GM23248 (cell line): ENCODE data around the gene CNTNAP1. TPM values are rescaled to one million over a fixed set of nuclear protein-coding genes. Genes with fewer than 3 reads are reported as not detected.
"Not testable (repeated sequence)": the region's sequence is repeated elsewhere in the genome, so short reads cannot be mapped to it uniquely, and the experiment has no call there.

Experiments used
- DNase-seq: peaks from one replicate; pipeline ENCODE4 v3.0.0-alpha.2; 2015
- H2AFZ ChIP-seq: fragments of 200-600 bp; sonication (generic); 2 replicates; pipeline ENCODE4 v1.6.1; 2016; ENCODE audit warnings: antibody characterized with exemption
- H3F3A ChIP-seq: fragments of 200-600 bp; sonication (generic); 2 replicates; pipeline ENCODE4 v1.6.1; 2016; ENCODE audit warnings: mild to moderate bottlenecking, antibody characterized with exemption, mixed run types; ENCODE audit not compliant: insufficient read depth
- H3K27ac ChIP-seq: fragments of 200-600 bp; sonication (generic); 2 replicates; pipeline ENCODE4 v1.5.1; 2016; ENCODE audit warnings: mild to moderate bottlenecking
- H3K27me3 ChIP-seq: fragments of 200-600 bp; sonication (generic); replicated peaks from 2 replicates; pipeline ENCODE4 v1.6.1; 2016; ENCODE audit warnings: mild to moderate bottlenecking; ENCODE audit not compliant: insufficient read depth
- H3K36me3 ChIP-seq: fragments of 200-600 bp; sonication (generic); 2 replicates; pipeline ENCODE4 v1.6.1; 2016; ENCODE audit warnings: low read depth, mild to moderate bottlenecking
- H3K4me1 ChIP-seq: fragments of 200-600 bp; sonication (generic); 2 replicates; pipeline ENCODE4 v1.6.1; 2016; ENCODE audit warnings: mild to moderate bottlenecking; ENCODE audit not compliant: insufficient read depth
- H3K4me2 ChIP-seq: fragments of 200-600 bp; sonication (generic); one replicate; pipeline ENCODE4 v1.6.1; 2016; ENCODE audit warnings: mild to moderate bottlenecking; ENCODE audit not compliant: unreplicated experiment
- H3K4me3 ChIP-seq: fragments of 200-600 bp; sonication (generic); 2 replicates; pipeline ENCODE4 v1.5.1; 2016; ENCODE audit warnings: mild to moderate bottlenecking
- H3K79me2 ChIP-seq: fragments of 200-600 bp; sonication (generic); 2 replicates; pipeline ENCODE4 v1.6.1; 2016; ENCODE audit warnings: mild to moderate bottlenecking; ENCODE audit not compliant: insufficient read depth
- H3K9ac ChIP-seq: fragments of 200-600 bp; sonication (generic); 2 replicates; pipeline ENCODE4 v1.6.1; 2016; ENCODE audit warnings: mild to moderate bottlenecking
- H3K9me2 ChIP-seq: fragments of 200-600 bp; sonication (generic); 2 replicates; pipeline ENCODE4 v1.6.1; 2016; ENCODE audit warnings: mixed run types, mild to moderate bottlenecking, moderate library complexity; ENCODE audit not compliant: insufficient read depth
- H3K9me3 ChIP-seq: fragments of 200-600 bp; sonication (generic); one replicate; pipeline ENCODE4 v1.6.1; 2017; ENCODE audit warnings: low read depth
- H4K20me1 ChIP-seq: fragments of 200-600 bp; sonication (generic); 2 replicates; pipeline ENCODE4 v1.6.0; 2016; ENCODE audit not compliant: insufficient read depth
- EZH2 ChIP-seq: fragments of 200-600 bp; sonication (generic); IDR thresholded peaks from 2 replicates; pipeline ENCODE4 v1.6.1; 2018; ENCODE audit warnings: antibody characterized with exemption, mild to moderate bottlenecking; ENCODE audit not compliant: insufficient read depth, poor library complexity, severe bottlenecking
- EZH2phosphoT487 ChIP-seq: fragments of 200-600 bp; sonication (generic); IDR thresholded peaks from 2 replicates; pipeline ENCODE4 v1.6.1; 2018; ENCODE audit warnings: antibody characterized with exemption, moderate library complexity, mild to moderate bottlenecking, low read depth; ENCODE audit not compliant: insufficient read depth
- WGBS, 2 experiments: methylation state at CpG; one replicate each; pipeline ENCODE4 v1.1.6; 2015 to 2017; ENCODE audit warnings: low lambda C conversion rate in 2 of 2, low coverage in 1 of 2; ENCODE audit errors: missing lambda C conversion rate in 2 of 2; 5-methylcytosine and 5-hydroxymethylcytosine counted together
- in situ Hi-C: fragments of 300-500 bp; cut with MboI; formaldehyde crosslinking; loops from 2 replicates; pipeline ENCODE4 v1.15.0; 2020
- polyA plus RNA-seq: library from polyadenylated mRNA; unstranded; fragments of >200 nt; fragmentation: Nextera tagmentation; extraction: Ambion mirVana; gene quantifications from 2 replicates; pipeline ENCODE4 v1.2.1, GENCODE V29; 2016
- total RNA-seq: library from RNA; depleted of rRNA; stranded (reverse); fragments of >200 nt; shearing (Covaris generic); gene quantifications from 2 replicates; pipeline ENCODE4 v1.2.3, GENCODE V29; 2014

CNTNAP1 gene
- total and polyA plus RNA-seq, 2 experiments from 2014 or later = 3.6 to 24.5 TPM

DNA sequence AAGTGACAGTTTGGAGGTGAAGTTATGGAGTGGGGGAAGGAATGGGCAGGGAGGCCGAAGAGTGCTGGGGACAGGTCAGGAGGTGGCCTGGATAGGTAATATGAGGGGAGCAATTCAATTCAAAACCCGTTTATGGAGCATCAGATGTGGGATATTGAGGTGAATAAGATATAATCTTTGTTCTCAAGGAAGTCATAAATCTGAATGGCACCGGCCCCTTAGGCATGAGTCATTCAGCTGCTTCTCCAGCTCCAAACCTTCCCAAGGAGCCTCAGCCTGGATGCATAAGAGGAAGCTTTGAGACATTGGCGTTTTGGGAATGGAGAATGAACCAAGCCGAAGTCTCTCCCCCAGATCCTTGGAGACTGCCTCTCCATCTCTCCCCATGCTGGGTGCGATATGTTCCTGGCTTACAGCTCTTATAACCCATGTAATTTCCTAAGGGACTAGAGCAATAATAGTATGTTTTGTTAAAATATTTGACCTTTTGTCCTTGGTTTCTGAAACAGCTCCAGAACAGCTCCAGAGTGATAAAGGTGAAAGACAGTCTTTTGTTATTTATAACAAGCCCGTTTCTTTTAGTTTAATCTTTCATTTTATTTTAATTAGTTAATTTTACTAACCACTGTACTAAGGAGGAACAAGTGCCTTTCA lies 21.5 kb upstream of the CNTNAP1 start:
- 24 to 27% methylated on average over 7 of the region's 7 CpGs for WGBS, 2 experiments
- no peaks in the 10 kb centered on the region for H3K9me3 ChIP-seq
- H3K4me2 ChIP-seq = peak overlapping the region; percentile 90
- H2AFZ ChIP-seq = no peak overlapping the region
- no peak for TF ChIP-seq EZH2
- TF ChIP-seq EZH2phosphoT487 = no peak
- H3K9me2 ChIP-seq = no peaks in the 10 kb centered on the region
- peaks cover 20% of the 10 kb centered on the region for H3F3A ChIP-seq
- H3K9ac ChIP-seq = peak overlapping the region; percentile 27; the same call in 1 of the 2 replicates
- no peaks in the 10 kb centered on the region for H3K27me3 ChIP-seq
- in situ Hi-C loops = no loop called here
- H3K4me3 ChIP-seq = peak overlapping the region; percentile 60
- DNase-seq = peak; percentile 89
- H3K4me1 ChIP-seq = peaks cover 16% of the 10 kb centered on the region
- peaks cover 9% of the 10 kb centered on the region for H3K36me3 ChIP-seq
- H4K20me1 ChIP-seq = no peaks in the 10 kb centered on the region
- H3K79me2 ChIP-seq = peaks cover 24% of the 10 kb centered on the region
- H3K27ac ChIP-seq = peak overlapping the region; percentile 56

DNA sequence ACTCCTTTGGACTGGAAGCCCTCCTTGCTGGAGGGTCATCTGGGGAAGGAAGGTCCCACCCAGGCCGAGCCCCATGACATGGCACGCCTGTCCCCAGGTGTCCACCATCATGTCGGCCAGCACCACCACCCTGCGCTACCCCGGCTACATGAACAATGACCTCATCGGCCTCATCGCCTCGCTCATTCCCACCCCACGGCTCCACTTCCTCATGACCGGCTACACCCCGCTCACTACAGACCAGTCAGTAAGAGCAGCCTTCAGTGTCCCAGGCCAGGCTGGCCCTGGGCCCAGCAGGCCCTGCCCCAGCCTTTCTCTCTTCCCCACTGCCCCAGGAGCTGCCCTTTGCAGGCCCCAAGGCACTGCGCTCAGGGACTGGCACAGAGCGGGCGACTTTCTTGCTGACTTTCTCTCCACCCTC lies 16.7 kb upstream of the CNTNAP1 start:
- 91% methylated on average over 13 to 14 of the region's 14 CpGs for WGBS, 2 experiments
- H3K79me2 ChIP-seq = peaks cover 18% of the 10 kb centered on the region
- H3K4me3 ChIP-seq = no peak overlapping the region
- no peak overlapping the region for H3K27ac ChIP-seq
- H3K9ac ChIP-seq = no peak overlapping the region
- no peak for DNase-seq
- no peak overlapping the region for H3K4me2 ChIP-seq
- no peak for TF ChIP-seq EZH2phosphoT487
- TF ChIP-seq EZH2 = no peak
- no peaks in the 10 kb centered on the region for H4K20me1 ChIP-seq
- H2AFZ ChIP-seq = no peak overlapping the region
- in situ Hi-C loops = no loop called here
- H3F3A ChIP-seq = peaks cover 37% of the 10 kb centered on the region
- no peaks in the 10 kb centered on the region for H3K9me3 ChIP-seq
- H3K27me3 ChIP-seq = no peaks in the 10 kb centered on the region
- H3K36me3 ChIP-seq = peaks cover 13% of the 10 kb centered on the region
- H3K9me2 ChIP-seq = no peaks in the 10 kb centered on the region
- H3K4me1 ChIP-seq = peaks cover 27% of the 10 kb centered on the region

DNA sequence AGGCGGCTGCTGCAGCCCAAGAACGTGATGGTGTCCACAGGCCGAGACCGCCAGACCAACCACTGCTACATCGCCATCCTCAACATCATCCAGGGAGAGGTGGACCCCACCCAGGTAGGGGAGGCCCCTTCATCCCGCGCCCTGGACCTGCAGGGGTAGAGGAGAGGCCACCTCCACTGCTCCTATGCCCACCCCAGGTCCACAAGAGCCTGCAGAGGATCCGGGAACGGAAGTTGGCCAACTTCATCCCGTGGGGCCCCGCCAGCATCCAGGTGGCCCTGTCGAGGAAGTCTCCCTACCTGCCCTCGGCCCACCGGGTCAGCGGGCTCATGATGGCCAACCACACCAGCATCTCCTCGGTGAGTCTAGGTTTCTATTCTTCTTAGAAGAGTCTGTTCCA lies 16.2 kb upstream of the CNTNAP1 start:
- H3K9me2 ChIP-seq = not testable (repeated sequence)
- 89 to 91% methylated on average over 11 to 13 of the region's 16 CpGs for WGBS, 2 experiments
- peaks cover 13% of the 10 kb centered on the region for H3K36me3 ChIP-seq

DNA sequence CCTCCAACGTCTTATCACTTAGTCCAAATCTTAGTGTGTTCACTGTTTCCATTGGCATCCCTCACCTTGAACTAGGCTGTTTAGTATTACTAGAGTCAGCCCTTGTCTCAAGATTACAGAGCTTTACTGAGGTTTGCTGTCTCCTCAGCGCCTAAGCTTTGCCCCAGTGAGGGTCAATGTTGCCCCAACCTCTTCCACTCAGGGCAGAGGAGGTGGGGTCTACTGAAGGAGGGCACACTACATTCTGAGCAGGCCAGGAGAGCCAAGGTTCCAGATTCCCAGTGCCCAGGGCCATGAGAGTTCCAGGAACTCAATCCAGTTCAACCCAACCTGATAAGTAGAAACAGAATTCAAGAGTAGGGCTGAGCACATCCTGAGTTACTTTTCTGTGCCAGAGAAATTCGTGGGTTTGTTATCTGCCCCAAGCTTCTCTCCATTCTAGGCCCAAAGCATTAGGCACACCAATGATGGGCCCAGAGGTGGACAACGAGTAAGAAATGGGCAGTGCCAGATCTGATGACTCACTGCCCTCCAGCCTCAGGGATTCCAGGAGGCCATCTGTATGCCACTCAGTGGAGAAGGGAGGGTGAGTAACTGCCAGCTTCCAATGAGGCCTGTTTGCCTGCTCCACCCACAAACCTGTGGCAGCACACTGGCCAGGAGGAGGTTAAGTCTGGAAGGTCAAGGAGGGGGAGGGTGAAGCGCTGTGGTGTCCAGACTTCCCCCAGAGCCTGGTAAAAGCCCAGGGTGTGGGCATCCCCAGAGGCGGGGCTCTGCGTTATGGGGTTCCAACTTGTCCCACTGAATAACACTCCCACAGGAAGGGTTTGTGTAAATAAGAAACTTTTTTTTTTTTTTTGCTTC lies 15.0 kb upstream of the CNTNAP1 start:
- no peak overlapping the region for H2AFZ ChIP-seq
- H3K79me2 ChIP-seq = peaks cover 6% of the 10 kb centered on the region
- H4K20me1 ChIP-seq = no peaks in the 10 kb centered on the region
- H3K4me1 ChIP-seq = peaks cover 19% of the 10 kb centered on the region
- H3K4me2 ChIP-seq = peak overlapping the region; percentile 16
- peaks cover 32% of the 10 kb centered on the region for H3F3A ChIP-seq
- no peaks in the 10 kb centered on the region for H3K27me3 ChIP-seq
- in situ Hi-C loops = no loop called here
- TF ChIP-seq EZH2 (no peak), EZH2phosphoT487 (no peak)
- H3K9me3 ChIP-seq = no peaks in the 10 kb centered on the region
- no peaks in the 10 kb centered on the region for H3K9me2 ChIP-seq
- H3K27ac ChIP-seq = peak overlapping the region; percentile 51
- 30 to 36% methylated on average over 7 of the region's 7 CpGs for WGBS, 2 experiments
- H3K4me3 ChIP-seq = no peak overlapping the region
- DNase-seq = peak; percentile 93
- H3K9ac ChIP-seq = peak overlapping the region; percentile 4; the same call in 1 of the 2 replicates
- peaks cover 5% of the 10 kb centered on the region; the same call in 1 of the 2 replicates for H3K36me3 ChIP-seq

More for the DNA sequence above, 16.2 kb upstream of the CNTNAP1 start:
- DNase-seq, H3K9ac ChIP-seq, H2AFZ ChIP-seq, in situ Hi-C loops, H3K27me3 ChIP-seq, H3K27ac ChIP-seq, H3K4me2 ChIP-seq, H4K20me1 ChIP-seq, H3K9me3 ChIP-seq, H3K4me3 ChIP-seq: not testable (repeated sequence)
- H3K4me1 ChIP-seq = peaks cover 22% of the 10 kb centered on the region
- H3F3A ChIP-seq = peaks cover 33% of the 10 kb centered on the region
- H3K79me2 ChIP-seq = peaks cover 18% of the 10 kb centered on the region
